Activated CD4-positive, alpha-beta T cell treated with anti-CD3 and anti-CD28 coated beads for 4 hours (primary cell): Measurements from ENCODE around the gene ZEB1.
"Not testable (repeated sequence)": the region's sequence is repeated elsewhere in the genome, so short reads cannot be mapped to it uniquely, and the experiment has no call there.

Experiments
- DNase-seq, 2 donors: peaks; one replicate each; pipeline ENCODE4 v3.0.0-alpha.2; 2020

Gene ZEB1

DNA sequence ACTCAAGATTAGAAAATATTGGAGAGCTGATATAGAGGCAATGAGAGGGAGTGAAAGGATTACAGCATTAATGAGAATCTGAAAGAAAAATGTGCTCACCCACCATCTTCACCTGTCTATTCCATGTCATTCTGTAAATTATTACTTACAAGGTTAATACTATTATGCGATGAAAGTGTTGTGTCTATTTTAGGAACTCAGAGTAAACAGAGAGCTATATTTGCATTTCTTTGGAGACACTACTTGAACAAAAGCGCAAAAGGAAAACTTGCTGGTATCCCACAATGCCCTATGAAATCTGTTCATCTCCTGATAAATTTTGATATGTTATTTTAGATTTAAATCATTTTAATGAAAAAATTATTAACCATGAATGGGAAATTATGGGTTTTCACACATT lies 196.1 kb downstream of the ZEB1 start:
- DNase-seq: no peak

DNA sequence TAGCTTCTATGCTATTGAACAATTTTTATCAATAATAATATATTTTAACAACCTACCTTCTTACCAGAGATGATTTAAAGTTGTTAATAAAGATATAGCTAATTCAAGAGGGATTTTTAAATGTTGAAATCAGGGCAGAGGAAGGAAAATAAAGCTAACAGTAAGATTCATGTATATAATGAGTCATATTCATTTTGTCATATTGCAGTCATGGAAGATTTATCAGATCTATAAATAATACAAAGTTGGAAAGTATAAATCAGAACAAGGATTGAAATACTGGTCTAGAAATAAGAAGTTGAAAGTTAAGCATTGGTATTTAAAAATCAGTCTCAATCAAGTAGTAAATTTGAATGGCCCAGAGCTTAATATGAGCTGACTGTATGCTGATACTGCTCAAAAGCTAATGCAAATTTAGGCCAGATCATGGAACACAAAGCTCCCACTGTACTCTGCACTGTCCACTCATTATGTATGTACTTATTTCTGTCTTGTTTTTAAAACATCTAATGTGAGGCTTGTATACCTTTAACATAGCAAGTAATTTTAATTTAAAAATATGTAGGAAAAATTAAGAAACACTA lies 196.9 kb downstream of the ZEB1 start:
- no peak for DNase-seq

DNA sequence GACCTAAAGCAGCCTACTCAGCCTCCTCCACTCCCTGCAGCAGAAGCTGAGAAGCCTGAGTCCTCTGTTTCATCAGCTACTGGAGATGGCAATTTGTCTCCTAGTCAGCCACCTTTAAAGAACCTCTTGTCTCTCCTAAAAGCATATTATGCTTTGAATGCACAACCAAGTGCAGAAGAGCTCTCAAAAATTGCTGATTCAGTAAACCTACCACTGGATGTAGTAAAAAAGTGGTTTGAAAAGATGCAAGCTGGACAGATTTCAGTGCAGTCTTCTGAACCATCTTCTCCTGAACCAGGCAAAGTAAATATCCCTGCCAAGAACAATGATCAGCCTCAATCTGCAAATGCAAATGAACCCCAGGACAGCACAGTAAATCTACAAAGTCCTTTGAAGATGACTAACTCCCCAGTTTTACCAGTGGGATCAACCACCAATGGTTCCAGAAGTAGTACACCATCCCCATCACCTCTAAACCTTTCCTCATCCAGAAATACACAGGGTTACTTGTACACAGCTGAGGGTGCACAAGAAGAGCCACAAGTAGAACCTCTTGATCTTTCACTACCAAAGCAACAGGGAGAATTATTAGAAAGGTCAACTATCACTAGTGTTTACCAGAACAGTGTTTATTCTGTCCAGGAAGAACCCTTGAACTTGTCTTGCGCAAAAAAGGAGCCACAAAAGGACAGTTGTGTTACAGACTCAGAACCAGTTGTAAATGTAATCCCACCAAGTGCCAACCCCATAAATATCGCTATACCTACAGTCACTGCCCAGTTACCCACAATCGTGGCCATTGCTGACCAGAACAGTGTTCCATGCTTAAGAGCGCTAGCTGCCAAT lies 202.2 kb downstream of the ZEB1 start:
- no peak for DNase-seq

DNA sequence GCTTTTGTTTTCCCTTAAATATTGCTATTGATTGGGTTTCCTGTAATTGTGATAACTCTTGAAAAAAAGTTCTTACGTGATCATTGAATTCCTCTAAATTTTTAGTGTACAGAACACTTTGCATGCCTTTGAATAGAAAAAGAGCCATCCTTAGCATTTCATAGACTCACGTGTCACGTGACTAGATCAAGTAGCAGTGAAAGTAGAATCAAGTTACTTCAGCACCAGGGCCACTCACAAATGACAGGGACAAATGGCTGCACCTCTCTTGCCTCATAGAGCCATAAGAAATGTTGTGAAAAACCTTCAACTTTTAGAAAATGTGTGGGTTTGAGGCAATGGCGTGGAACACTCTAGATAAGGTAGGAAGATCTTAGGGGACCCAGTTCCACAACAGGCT lies 203.8 kb downstream of the ZEB1 start:
- DNase-seq: no peak

DNA sequence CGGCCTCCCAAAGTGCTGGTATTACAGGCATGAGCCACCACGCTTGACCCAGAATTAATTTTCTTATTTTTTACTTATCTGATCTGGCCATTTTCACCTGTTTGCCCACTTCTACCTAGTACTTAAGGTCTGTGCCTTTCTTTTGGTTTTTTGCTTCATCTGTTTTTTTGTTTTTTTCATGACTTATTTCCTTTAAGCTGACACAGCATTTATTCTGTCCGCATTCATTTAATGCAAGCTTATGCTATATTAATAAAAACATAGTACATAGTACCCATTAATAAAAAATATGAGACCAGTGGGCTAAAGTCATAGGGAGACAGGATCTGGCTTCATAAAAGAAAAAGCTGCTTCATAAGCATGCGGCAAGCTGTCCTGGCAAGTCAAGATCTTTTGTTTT lies 205.4 kb downstream of the ZEB1 start:
- no peak for DNase-seq

DNA sequence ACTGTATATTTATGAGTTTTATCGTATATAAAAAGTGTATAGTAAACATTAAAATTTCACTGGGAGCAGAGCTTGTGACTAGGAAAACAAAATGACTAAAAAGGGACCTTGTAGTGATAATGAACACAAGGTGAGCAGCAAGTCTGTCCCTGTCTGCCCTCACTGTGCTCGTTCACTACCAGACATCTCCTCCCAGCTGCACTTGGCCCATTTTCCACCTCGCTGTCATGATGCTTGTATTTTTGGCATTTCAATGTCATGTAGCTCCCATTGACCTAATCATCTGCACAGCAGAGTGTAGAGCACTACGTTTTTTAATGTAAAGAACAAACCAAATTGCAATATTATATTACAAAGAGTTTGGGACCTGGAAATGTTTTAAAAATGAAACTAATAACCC lies 207.2 kb downstream of the ZEB1 start:
- DNase-seq: no peak

DNA sequence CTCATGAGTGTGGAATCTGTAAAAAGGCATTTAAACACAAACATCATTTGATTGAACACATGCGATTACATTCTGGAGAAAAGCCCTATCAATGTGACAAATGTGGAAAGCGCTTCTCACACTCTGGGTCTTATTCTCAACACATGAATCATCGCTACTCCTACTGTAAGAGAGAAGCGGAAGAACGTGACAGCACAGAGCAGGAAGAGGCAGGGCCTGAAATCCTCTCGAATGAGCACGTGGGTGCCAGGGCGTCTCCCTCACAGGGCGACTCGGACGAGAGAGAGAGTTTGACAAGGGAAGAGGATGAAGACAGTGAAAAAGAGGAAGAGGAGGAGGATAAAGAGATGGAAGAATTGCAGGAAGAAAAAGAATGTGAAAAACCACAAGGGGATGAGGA lies 207.7 kb downstream of the ZEB1 start:
- DNase-seq: no peak

DNA sequence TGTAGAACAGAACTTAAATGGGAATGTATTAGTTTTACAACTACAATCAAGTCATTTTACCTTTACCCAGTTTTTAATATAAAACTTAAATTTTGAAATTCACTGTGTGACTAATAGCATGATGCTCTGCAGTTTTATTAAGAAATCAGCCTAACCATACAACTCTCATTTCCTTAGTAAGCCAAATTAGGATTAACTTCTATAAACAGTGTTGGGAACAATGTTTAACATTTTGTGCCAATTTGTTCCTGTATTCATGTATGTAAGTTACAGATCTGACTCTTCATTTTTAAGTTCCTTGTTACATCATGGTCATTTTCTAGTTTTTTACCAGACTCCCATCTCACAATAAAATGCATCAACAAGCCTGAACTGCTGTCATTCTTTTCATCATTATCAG lies 209.8 kb downstream of the ZEB1 start:
- DNase-seq: no peak

DNA sequence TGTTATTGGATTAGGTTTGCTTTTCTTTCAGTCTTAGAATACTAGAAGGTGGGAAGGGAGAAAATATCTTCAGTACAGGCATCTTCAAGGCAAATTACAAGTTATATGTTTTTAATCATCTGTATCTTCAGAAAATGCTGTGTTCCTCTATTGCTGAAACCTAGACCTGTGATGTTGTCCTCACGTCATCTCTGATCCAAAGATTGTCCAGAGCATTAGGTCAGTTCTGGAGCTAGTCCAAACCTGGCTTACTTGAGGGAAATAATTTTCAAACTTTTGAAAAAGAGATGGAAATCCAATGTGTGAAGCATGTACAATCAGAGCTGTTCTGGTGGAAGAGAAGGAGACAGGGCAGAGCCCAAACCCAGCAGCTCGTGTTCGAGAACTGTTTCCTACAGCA lies 217.3 kb downstream of the ZEB1 start:
- no peak for DNase-seq

DNA sequence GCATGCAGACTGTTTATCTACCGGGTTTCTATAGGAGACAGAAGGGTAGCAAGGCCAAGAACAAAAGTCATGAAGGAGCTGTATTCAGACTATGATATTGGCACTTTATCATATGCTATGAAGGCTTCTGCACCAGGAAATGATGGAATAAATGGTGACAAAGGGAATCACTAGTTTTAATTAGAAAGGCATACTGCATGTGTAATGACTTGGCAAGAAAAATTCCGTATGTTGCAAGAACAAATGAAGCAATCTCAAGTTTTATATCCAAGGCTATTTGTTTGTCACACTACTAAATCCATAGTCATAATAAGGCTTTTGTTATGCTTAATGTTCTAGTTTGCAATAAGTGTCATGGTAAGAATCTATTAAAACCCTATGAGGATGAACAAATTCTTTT lies 230.9 kb downstream of the ZEB1 start:
- no peak for DNase-seq

DNA sequence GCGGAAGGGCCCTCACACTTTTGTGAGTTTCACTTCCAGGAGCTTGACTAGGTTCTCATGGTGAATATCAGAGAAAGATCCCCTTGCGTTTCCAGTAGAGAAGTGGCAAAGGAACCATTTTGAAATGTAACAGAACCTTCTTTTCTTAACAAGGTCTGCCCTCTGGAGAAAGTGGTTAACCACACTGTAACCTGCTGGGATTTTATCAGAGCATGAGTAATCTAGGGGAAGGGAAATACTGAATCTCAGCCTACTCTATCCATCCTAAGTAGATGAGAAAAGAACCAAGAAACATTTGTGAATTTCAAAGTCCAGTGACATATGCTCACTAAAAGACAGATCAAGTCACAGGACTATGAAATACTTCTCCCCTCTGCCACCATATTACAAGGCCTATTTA lies 235.5 kb downstream of the ZEB1 start:
- DNase-seq: no peak

DNA sequence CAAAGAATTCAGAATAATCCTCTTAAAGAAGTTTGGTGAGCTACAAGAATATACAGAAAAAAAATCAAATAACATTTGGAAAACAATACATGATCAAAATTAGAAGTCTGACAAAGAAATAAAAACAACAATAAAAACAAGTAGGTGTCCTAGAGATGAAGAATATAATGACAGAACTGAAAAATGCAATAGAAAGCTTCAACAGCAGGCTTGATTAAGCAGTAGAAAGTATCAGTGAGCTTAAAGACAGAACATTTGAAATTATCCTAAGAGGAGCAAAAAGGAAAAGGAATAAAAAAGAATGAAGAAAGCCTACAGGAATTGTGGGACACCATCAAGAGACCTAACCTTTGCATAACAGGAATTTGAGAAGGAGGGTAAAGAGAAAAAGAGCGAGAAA lies 238.8 kb downstream of the ZEB1 start:
- DNase-seq: no peak

DNA sequence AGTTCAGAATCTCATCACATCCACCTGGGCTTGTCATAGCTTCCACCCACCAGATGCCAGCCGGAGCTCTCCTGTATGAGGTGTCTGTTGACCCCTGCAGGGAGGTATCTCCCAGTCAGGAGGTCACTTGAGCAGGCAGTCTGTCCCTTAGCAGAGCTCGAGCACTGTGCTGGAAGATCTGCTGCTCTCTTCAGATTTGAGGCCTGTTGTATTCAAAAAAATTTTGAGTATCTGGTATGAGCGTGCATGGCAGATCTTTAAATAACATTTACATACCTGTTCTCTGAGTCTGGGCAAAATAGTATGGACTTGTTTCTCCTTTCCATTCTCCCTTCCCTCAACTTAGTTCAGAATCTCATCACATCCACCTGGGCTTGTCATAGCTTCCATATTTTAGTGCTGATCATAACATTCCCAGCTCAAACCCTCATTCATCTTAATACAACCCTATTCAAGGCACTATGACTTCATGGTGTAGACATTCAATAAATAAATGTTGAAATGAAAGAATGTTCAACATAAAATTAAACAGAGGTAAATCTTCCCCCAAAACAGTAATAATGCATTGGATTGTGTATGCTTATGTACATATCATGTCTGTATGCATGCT lies 249.3 kb downstream of the ZEB1 start:
- DNase-seq: not testable (repeated sequence)

DNA sequence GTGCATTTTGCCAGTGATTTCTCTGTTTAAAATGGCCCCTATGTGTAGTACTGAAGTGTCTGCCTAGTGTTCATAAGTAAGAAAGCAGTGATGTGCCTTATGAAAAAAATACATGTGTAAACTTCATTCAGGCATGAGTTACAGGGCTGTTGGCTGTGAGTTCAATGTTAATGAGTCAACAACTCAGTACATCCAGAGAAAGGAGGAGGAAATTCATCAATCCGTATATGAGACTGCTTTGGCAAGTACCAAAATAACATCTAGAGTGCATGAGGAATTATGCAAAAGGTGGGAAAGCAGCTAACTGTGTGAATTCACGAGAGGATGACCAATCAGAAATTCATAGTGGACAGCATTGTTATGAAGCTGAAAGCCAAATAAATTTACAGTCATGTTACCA lies 255.6 kb downstream of the ZEB1 start:
- DNase-seq: no peak

DNA sequence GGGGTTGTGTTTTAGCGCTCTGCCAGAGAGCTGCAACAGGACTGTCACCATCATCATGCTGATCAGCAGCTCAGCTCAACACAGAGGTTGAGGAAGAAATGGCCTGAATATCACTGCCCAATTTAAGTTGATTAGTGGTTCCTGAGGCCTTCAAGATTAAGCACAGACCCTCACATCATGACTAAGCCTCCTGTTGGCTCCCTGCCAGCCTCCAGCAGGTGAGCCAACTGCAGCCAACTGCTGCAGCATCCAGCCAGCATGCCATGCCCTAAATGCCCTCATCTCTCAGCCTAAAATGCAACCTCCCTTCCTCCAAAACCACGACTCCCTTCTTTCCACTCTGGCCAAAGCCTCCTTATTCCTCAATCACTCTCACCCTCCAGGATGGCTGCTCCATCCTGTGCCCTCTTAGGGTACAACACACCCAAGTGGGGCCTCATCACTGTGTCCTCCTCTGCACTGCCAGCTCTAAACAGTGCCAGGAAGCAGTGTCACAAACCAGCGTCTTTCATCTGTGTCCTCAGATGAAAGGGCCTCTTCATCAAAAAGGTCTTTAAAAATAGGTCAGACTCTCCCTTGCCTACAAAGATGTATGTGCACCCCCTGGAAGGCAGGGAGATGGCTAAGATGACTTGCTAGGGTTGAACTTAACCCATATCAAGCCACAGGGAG lies 259.3 kb downstream of the ZEB1 start:
- no peak for DNase-seq

DNA sequence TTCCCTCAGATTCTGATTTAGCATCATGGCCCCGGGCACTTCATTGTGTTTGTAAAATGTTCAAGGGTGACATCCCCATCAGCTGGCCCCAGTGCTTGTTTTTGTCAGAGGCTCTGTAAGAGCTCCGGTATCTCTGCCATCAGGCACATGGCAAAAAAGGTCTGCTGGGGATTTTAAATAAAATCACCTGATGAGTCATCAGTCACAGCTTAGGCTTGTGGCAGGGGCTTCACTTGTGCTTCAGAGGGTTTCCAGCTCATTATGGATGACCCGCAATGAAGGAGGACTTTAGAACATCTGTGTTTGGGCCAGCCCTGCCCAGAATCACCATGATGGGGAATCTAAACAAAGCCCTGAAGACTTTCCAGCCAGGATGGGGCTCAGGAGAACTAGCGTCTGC lies 259.9 kb downstream of the ZEB1 start:
- no peak for DNase-seq
